HTERT RPE-1 (cell line): ENCODE data around the gene MOB3B.

Source experiments
- in situ Hi-C: fragments of 300-500 bp; cut with MboI; formaldehyde crosslinking; loops from 4 replicates; pipeline ENCODE4 v1.14.3; 2020; ENCODE audit warnings: low sequenced_read_pairs

MOB3B gene

GRCh38 chr9:27369591-27369990, 160.0 kb downstream of the MOB3B start:
- in situ Hi-C loops = no loop called here

- in situ Hi-C loops = no loop called here
Observed at GRCh38 chr9:27368316-27368985, 161.2 kb downstream of the MOB3B start.

DNA sequence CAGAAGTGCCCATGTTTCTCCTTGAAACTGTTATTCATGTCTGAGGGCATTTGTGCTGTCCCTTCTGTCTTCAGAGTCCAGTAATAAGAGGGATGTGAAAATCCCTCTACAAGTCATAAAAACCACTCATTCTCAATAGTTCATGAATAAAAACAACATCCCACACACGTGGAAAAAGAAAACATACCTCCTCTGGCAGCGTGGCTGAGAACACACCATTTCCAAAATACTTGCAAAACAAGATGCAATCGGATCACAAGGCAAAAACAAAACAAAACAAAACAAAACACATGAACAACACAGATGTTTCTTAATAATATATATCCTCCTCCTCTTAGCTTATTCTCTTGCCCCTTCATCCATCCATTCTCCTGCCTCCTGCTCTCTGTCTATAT, 161.7 kb downstream of the MOB3B start:
- in situ Hi-C loops = no loop called here

DNA sequence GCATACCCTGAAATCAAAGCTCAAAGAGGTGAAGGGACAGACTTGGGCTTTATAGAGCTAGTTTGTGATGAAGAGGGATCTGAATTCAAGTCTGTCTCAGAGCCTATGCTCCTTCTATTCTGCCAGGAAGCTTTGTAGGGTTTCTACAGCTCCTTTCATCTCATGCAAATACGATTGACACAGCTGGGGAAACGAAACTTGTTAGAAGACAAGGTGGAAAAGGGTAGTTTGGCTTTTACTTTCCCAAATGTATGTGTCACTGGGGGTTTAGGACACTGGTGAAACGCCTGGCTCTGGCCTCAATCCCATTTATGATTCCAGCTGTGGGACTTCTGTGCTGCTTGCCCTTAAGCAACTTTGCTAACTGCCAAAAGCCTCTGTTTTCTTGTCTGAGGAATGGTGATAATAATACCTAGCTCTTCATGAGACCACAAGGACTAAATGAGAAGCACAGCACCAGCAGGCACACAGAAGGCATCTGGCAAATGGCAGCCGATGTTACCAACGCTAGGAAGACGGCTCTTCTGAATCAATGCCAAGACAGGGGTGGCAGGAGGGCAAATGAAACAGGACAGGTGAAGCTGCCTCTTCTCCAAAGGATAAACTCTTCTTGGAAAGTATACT, 162.3 kb downstream of the MOB3B start:
- in situ Hi-C loops = no loop called here

GRCh38 chr9:27365707-27366376, 163.8 kb downstream of the MOB3B start:
- in situ Hi-C loops = no loop called here

GRCh38 chr9:27362447-27363210, 167.0 kb downstream of the MOB3B start:
- in situ Hi-C loops = no loop called here

DNA sequence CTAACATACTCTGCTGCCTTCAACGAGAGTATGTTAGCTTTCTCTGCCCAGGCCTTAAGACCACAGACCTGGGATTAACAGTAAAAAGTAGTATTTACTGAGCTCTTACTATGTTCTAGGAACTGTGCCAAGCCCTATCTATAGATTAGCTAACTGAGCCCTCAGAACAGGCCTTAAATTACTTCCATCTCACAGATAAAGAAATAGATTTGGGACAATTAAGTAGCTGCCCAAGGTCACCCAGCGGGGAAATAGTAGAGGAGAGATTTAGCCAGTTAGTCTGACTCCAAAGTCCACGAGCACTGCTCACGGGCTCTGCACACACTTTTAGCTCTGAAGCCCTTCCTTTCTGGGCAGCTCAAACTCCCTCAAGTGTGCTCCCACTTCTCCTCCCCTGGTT, 168.1 kb downstream of the MOB3B start:
- in situ Hi-C loops = no loop called here

DNA sequence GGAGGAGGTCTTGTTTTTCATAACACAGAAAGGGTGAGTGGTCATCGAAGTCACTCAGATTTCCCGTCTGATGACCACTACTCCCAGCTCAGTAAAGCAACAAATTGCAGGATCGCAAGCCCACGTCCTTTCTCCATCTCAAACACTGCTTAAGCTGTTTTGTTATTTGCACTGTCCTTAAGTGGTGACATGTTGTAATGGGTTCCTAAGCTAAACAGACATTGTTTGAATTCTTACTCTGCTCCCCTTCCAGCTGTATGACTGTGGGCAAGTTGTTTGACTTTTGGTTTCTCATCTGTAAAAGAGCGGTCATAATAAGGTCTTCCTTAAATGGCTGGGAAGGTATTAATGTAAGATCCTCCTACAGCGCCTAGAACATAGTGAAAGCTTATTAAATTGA, 169.9 kb downstream of the MOB3B start:
- in situ Hi-C loops = no loop called here

GRCh38 chr9:27358007-27358406, 171.6 kb downstream of the MOB3B start:
- in situ Hi-C loops = no loop called here

DNA sequence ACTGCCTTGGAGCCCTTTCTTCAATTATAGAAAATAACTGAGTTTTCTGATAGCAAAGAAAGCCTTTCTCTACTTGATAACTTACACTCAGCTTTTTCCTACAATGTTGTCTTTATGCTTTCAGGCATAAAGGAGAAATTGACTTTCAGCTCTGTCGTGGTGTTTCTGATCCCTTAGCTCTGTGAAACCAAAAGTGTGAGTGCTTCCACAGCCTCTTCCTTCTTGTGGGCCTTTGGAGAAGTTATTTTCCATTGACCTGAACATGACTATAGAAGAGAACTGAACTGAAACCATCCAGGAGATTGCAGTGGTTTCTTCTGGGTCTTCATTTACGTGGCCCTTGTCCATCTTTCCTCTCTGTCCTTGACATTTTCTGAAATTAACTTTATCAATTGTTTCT, 173.2 kb downstream of the MOB3B start:
- in situ Hi-C loops = no loop called here

- in situ Hi-C loops = no loop called here
Observed at GRCh38 chr9:27355166-27355565, 174.4 kb downstream of the MOB3B start.

DNA sequence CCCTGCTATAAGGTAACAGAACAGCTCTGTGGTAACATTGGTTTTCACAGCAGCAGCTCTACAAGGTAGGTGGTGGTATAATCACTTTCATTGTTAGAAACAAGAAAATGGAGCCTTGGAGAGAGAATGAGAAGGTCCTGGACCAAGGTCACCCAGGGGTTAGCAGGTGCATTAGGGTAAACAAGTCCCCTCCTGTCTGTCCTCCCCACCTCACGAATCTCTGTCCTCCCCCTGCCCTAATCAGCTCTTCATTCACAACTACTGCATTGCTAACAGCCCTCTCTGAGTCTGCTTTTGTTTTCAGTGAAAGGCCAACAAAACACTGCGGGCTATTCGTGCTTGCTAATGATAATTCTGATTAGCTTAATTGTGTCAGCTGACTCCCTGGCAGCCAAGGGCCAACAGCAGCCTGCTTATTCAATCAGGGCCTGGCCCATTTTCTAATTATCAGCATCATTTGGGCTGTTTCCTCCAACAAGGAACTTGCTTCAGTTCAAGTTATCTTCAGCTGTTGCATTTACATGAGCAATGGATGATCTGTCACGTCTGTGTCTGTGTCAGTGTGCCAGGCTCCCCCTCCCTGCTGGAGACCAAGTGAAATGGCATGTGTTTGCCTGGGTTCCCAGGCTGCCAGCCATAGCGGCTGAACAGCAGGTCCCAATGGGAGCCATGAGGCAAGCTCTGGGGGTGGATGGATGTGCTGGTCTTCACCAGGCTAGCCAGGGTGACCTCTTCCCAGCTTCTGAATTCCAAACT, 176.0 kb downstream of the MOB3B start:
- in situ Hi-C loops = no loop called here

DNA sequence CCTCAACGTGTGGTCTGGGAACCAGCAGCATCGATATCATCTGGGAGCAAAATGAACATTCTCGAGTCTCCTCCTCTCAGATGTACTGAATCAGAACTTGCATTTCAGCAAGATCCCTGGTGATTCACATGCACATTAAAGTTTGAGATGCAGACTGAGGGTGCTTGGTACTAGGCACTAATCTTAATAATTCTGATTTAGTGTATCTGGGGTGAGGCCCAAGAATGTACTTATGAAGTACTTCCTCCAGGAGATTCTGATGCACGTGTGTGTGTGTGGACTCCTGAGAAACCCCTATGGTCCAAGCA, 176.5 kb downstream of the MOB3B start:
- in situ Hi-C loops = no loop called here

DNA sequence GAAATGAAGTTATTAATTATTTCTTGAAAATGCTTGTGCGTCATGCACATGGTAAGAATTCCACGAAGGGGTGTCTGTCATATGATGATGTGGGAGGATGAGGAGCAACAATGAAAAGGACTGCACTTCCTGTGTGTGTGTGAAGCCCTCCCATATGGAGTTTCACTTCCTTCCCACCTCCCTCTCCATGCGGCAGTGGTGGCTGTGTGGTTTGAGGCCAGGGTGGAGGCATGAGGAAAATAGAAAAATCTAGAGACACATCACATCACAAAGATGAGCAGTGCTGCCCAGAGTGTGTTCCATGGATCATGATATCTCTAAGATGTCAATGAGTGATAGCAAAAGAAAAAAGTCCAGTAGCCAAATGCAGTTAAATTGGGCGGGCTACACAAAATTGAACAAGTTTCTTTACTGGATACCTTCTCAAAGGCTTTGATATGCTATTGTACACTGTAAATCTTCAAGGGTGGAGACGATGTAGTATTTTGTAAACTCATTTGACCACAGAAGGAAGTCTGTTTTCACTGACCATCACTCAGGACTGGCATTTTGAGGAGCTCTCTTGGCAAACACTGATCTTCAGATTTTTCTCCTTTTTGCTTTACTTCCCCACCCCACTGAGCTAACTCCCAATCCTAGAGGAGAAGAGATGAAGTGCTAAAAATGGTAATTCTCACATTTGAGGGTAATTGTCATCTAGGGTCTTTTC, 177.0 kb downstream of the MOB3B start:
- in situ Hi-C loops = no loop called here

DNA sequence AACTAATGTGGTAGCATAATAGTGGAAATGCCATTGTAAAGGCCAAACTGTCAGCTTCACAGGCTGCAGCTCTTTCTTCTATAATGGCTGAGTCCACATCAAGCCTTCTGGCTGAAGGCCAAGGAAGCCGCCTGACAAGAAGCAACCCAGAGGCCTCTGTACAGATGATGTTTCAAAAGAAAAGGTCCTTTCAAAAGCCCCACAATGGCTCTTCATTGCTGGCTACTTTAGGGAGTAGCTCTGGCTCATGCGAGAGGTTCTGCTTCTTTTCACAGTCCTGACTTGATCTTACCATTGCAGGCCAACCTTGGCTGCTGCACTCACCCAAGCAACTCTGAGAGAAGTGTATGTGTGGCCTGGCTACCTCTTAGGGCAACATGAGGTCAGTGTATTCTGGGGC, 178.2 kb downstream of the MOB3B start:
- in situ Hi-C loops = no loop called here

DNA sequence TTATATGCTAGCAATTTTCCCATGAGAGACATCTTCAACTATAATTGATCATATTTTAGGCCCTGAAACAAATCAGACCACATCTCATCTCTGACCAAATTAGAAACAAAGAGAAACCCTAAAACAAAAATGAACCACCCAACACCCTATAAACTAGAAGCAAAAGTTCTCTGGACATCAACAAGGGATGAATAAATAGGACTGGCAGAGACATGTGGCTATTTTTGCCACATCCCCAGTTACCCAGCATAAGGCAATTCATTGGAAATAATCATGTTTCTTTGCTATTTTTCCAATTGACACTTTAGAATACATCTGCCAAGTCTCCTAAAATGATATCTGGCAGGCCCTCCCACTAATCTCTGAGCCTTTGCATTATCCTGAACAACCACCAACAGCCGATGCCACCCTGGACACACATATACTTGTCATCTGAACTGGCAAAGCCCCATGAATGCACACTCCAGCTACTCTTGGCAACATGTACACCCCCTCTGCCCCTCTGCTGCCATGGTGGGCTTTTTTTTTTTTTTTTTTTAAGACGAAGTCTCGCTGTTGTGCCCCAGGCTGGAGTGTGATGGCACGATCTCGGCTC, 179.1 kb downstream of the MOB3B start:
- in situ Hi-C loops = no loop called here

GRCh38 chr9:27349698-27350080, 179.9 kb downstream of the MOB3B start:
- in situ Hi-C loops = no loop called here

DNA sequence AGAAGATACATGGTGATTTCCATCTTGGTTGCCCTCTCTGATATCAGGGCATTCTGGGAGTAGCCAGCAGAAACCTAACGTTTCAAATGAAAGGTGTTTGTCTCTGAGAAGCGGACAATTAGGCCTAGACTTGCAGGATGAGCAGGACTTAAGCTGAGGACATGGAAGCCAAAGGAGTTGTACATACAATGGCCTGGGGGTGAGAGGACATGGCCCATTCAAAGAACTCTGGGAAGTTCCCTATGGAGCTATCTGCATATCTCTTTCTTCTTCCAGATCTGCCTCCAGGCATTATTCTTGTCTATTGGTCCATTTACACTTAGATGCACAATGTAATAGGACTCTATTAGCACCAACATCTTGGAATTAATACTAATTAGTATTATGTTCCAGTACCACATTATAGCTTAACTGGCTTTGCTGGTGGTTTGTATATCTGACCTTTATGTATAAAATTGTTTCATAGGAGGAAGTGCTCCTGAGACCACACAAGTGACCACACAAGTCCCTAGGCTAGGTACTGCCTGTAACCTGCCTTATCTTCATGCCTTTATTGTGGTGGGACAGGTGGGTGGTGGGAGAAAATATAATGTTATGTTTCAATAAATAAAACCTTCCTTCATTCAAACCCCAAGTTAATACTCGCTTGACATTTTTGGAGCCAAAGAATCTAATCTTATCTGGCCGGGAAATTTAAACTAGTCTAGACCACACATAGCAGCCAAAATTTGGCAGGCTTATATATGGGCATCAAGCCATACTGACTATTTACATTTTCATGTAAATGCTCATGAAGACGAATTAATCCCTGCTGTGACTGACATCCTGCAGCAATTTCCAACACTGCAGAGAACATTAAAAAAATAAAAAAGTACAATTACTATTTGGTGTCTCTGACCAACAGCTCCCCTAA, 180.6 kb downstream of the MOB3B start:
- in situ Hi-C loops = no loop called here

GRCh38 chr9:27347889-27348288, 181.7 kb downstream of the MOB3B start:
- in situ Hi-C loops = no loop called here
